ENCODE results near the gene MTHFR.

Gene MTHFR

DNA sequence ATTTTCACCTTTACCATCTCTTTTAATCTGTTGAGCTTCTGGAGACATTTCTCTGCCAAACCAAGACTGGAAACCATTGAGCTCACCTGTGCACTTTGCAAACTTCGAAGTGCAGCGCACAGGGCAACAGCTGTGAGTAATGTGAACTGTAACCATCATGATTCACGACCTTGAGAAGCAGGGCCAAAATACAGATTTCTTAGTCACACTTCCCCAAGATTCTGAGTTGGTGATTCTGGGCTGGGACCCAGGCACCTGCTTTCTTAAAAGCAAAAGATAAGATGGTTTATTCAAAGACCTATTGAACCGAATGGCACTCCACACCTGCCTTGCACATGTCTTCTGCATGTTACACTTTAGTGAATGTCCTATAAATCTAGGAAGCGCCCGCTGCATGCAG lies 59.7 kb downstream of the MTHFR start:
- TF ChIP-seq, protein P1, sequence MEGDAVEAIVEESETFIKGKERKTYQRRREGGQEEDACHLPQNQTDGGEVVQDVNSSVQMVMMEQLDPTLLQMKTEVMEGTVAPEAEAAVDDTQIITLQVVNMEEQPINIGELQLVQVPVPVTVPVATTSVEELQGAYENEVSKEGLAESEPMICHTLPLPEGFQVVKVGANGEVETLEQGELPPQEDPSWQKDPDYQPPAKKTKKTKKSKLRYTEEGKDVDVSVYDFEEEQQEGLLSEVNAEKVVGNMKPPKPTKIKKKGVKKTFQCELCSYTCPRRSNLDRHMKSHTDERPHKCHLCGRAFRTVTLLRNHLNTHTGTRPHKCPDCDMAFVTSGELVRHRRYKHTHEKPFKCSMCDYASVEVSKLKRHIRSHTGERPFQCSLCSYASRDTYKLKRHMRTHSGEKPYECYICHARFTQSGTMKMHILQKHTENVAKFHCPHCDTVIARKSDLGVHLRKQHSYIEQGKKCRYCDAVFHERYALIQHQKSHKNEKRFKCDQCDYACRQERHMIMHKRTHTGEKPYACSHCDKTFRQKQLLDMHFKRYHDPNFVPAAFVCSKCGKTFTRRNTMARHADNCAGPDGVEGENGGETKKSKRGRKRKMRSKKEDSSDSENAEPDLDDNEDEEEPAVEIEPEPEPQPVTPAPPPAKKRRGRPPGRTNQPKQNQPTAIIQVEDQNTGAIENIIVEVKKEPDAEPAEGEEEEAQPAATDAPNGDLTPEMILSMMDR (IDR thresholded peaks at IDR 0.05; ENCODE audit: insufficient read depth, low read length, poor library complexity, severe bottlenecking) = no peak
- Histone ChIP-seq H3K36me3 (ENCODE audit: control insufficient read depth, insufficient read depth, low read length) (no peaks in the 10 kb centered on the region; the same call in 1 of the 2 replicates), H3K27me3 (replicated peaks; ENCODE audit: control insufficient read depth, insufficient read depth, low read length) (no peaks in the 10 kb centered on the region), H3K4me3 (replicated peaks; ENCODE audit: low read depth, low read length) (no peak overlapping the region)
- no peak for DNase-seq (ENCODE audit: extremely low read depth, insufficient read length)

DNA sequence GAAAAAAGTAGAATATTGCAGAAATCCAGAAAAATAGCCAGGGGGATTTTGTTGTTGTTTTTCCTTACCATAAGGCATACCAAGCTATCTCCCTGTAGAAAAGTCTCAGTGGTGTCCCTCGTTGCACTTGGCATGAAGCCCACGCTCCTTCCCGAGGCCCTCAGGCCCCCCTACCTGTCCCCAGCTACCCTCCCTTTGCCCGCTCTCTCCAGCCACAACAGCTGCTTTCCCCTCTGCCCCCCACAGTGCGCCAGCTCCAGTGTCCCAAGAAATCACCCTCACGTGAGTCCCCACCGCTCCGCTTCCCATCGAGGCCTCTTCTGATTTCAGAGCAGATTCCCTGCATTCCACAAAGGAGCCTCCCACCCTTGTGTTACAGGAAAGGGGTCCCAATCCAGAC lies 61.5 kb downstream of the MTHFR start:
- DNase-seq (ENCODE audit: extremely low read depth, insufficient read length) = no peak
- Histone ChIP-seq H3K27me3 (replicated peaks; ENCODE audit: control insufficient read depth, insufficient read depth, low read length) (no peaks in the 10 kb centered on the region), H3K36me3 (ENCODE audit: control insufficient read depth, insufficient read depth, low read length) (no peaks in the 10 kb centered on the region; the same call in 1 of the 2 replicates), H3K4me3 (replicated peaks; ENCODE audit: low read depth, low read length) (no peak overlapping the region)
- TF ChIP-seq, protein P1 (IDR thresholded peaks at IDR 0.05; ENCODE audit: insufficient read depth, low read length, poor library complexity, severe bottlenecking) = no peak

DNA sequence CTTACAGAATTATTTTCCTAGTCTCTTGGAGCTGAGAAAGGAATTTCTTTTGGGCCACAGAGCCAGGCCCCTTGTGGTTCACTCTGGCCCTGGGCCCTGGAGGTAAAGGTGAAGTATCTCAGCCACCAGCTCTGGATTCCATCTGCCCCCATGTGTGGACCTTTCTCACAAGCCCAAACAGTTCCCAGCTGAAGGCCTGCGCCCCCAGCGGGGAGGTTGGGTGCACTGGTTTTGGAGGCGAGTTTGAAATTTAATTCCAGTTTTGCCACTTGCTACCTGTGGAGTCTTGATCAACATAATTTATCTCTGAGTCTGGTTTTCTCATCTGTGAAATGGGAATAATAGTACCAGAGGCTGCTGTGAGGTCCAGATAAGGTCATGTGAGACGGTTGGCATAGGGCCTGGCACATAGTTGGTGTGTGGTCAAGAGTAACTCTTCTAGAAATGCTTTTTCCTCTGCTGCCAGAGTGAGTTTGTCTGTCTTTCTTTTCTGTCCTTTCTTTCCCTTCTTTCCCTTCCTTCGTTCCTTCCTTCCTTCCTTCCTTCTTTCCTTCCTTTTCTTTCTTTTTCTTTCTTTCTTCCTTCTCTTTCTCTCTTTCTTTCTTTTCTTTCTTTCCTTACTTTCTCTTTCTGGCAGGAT lies 63.7 kb downstream of the MTHFR start:
- H3K36me3 ChIP-seq (ENCODE audit: control insufficient read depth, insufficient read depth, low read length) = no peaks in the 10 kb centered on the region; the same call in 1 of the 2 replicates
- no peaks in the 10 kb centered on the region for H3K27me3 ChIP-seq (replicated peaks; ENCODE audit: control insufficient read depth, insufficient read depth, low read length)
- no peak overlapping the region for H3K4me3 ChIP-seq (replicated peaks; ENCODE audit: low read depth, low read length)
- no peak for DNase-seq (ENCODE audit: extremely low read depth, insufficient read length)
- TF ChIP-seq, protein P1 (IDR thresholded peaks at IDR 0.05; ENCODE audit: insufficient read depth, low read length, poor library complexity, severe bottlenecking) = no peak

DNA sequence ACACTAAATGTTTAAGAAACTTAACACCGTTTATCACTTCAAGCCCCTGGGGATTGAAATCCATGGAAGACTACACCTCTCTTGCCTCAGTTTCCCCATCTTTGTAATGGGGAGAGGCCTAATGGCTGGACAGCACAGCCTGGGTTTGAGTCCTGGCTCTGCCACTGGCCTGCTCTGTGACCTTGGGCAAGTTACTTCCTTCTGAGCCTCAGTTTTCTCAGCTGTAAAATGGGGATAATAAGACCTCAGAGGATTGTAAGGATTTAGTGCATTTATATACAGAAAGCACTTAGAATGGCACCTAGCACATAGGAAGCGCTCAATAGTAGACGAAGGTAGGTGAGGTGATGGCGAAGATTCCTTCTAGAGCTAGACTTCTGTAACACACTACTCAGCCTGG lies 64.3 kb downstream of the MTHFR start:
- TF ChIP-seq, protein P1 (IDR thresholded peaks at IDR 0.05; ENCODE audit: insufficient read depth, low read length, poor library complexity, severe bottlenecking) = no peak
- no peaks in the 10 kb centered on the region for H3K27me3 ChIP-seq (replicated peaks; ENCODE audit: control insufficient read depth, insufficient read depth, low read length)
- H3K4me3 ChIP-seq (replicated peaks; ENCODE audit: low read depth, low read length) = no peak overlapping the region
- DNase-seq (ENCODE audit: extremely low read depth, insufficient read length) = no peak
- no peaks in the 10 kb centered on the region; the same call in 1 of the 2 replicates for H3K36me3 ChIP-seq (ENCODE audit: control insufficient read depth, insufficient read depth, low read length)

GRCh38 chr1:11740258-11741192 lies 65.2 kb downstream of the MTHFR start:
- Histone ChIP-seq H3K36me3 (ENCODE audit: control insufficient read depth, insufficient read depth, low read length) (no peaks in the 10 kb centered on the region), H3K4me3 (replicated peaks; ENCODE audit: low read depth, low read length) (no peak overlapping the region), H3K27me3 (replicated peaks; ENCODE audit: control insufficient read depth, insufficient read depth, low read length) (no peaks in the 10 kb centered on the region)
- TF ChIP-seq, protein P1 (IDR thresholded peaks at IDR 0.05; ENCODE audit: insufficient read depth, low read length, poor library complexity, severe bottlenecking) = no peak
- DNase-seq (ENCODE audit: extremely low read depth, insufficient read length) = no peak

Data from GM06990 (cell line).